ENCODE measurements around the gene DST.

Gene DST

DNA sequence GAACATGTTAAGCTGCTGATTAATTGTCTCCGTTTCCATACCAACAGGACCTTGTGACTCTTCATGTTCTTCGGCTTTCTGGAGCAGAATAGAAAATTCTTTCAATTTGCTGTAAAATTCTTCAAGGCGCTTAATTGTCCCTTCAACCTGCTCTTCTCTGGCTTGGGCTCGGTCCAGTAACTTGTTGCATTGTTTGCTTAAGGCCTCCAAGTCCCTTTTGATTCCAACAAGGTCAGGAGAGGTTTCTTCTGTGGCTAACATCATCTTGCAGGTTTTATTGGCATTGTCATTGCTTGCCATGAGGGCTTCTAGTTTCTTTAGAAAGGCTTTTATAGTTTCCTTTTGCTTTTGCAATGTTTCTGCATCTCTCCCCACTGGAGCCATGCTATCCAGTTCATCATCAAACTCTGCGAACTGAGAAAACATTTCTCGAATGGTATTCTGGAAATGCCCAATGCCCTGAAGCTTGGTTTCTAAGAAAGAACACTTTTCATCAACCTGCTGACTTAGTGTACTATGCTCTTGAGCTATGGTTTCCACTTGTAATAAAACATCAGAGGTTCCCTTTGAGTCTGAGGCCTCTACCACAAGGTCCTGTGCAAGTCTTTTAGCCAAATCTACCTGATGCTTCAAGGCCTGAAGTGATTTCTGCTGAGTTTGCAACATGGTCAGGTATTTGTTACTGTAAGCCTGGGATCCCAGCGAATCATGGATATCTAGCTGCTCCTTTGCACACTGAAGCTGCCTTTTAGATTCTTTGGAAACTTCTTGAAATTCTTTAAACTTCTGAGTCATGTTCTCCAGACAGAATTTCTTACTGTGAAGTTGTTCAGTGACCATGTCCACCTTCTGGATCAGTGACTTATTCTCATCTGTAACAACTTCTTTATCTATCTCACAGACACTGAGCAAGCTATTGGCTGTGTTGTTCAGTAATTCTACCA is 90.2 kb downstream of the DST start:
- Histone ChIP-seq H3K4me2 (ENCODE audit: low read length) (no peak overlapping the region), H3K27me3 (ENCODE audit: control insufficient read depth, insufficient read depth, low read length) (no peaks in the 10 kb centered on the region), H3K4me3 (ENCODE audit: low read depth, low read length) (no peak overlapping the region), H3K9ac (no peak overlapping the region), H3K79me2 (no peaks in the 10 kb centered on the region), H2AFZ (no peak overlapping the region), H3K36me3 (ENCODE audit: control insufficient read depth, insufficient read depth, low read length) (no peaks in the 10 kb centered on the region), H3K27ac (no peak overlapping the region), H3K9me3 (ENCODE audit: control insufficient read depth, low read length) (no peaks in the 10 kb centered on the region), H3K4me1 (peaks cover 4% of the 10 kb centered on the region)
- TF ChIP-seq, protein P1, sequence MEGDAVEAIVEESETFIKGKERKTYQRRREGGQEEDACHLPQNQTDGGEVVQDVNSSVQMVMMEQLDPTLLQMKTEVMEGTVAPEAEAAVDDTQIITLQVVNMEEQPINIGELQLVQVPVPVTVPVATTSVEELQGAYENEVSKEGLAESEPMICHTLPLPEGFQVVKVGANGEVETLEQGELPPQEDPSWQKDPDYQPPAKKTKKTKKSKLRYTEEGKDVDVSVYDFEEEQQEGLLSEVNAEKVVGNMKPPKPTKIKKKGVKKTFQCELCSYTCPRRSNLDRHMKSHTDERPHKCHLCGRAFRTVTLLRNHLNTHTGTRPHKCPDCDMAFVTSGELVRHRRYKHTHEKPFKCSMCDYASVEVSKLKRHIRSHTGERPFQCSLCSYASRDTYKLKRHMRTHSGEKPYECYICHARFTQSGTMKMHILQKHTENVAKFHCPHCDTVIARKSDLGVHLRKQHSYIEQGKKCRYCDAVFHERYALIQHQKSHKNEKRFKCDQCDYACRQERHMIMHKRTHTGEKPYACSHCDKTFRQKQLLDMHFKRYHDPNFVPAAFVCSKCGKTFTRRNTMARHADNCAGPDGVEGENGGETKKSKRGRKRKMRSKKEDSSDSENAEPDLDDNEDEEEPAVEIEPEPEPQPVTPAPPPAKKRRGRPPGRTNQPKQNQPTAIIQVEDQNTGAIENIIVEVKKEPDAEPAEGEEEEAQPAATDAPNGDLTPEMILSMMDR (IDR thresholded peaks at IDR 0.05) = no peak

DNA sequence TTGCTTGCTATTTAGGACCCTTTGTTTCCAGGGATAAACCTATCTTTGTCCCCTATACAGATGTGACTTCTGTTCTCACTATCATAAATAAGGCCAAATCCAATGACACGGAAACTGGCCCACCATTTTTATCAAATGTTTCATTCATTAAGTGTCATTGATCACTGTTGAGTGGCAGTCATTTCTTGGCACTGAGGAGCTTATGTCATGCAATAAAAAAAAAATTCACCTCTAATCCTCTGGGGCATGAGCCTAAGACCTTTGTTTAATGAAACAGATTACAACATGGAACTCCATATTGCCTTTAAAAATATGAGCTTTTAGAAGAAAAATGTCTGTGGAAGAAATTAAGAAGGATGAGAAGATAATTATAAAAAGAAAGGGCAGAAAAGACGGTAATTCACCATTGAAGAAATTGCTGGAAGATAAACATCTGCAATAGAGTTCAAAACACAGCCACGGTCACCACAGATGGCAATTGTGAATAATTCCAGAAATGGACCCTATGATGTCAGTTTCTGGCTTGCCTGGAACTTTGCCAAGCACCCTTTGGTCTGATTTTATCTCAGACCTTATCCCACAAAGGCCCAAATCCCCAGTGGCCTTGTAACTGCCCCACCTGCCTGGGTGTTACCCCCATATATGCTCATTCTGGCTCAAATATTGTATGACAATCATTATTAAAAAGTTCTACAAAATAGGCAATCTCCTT is 91.1 kb downstream of the DST start:
- Histone ChIP-seq H3K9ac (no peak overlapping the region), H3K36me3 (ENCODE audit: control insufficient read depth, insufficient read depth, low read length) (no peaks in the 10 kb centered on the region), H3K27me3 (ENCODE audit: control insufficient read depth, insufficient read depth, low read length) (no peaks in the 10 kb centered on the region), H3K9me3 (ENCODE audit: control insufficient read depth, low read length) (no peaks in the 10 kb centered on the region), H3K4me3 (ENCODE audit: low read depth, low read length) (no peak overlapping the region), H3K79me2 (no peaks in the 10 kb centered on the region), H3K4me2 (ENCODE audit: low read length) (no peak overlapping the region), H3K4me1 (peaks cover 4% of the 10 kb centered on the region), H2AFZ (no peak overlapping the region), H3K27ac (no peak overlapping the region)
- TF ChIP-seq, protein P1 (IDR thresholded peaks at IDR 0.05) = no peak

DNA sequence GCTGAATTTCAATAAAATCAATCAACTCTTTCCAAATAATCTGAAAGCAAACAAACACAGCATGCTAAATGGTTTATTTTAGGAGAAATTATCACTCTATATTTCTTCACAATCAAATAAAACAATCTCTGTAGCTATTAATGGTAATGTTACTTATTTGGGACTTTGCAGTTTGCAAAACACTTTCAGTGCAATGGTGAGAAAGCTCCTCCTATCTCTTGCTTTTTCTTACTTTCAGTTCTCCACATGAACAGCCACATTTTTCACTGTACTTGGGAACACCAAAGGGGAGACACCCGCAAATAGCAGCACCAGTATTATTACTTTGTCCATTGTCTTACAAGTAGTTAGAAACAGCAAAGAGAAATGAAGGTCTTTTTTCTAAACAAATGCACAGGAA is 92.4 kb downstream of the DST start:
- H3K4me3 ChIP-seq (ENCODE audit: low read depth, low read length) = no peak overlapping the region
- no peak overlapping the region for H2AFZ ChIP-seq
- H3K9me3 ChIP-seq (ENCODE audit: control insufficient read depth, low read length) = no peaks in the 10 kb centered on the region
- H3K9ac ChIP-seq = no peak overlapping the region
- TF ChIP-seq, protein P1 (IDR thresholded peaks at IDR 0.05) = no peak
- H3K4me2 ChIP-seq (ENCODE audit: low read length) = no peak overlapping the region
- H3K27ac ChIP-seq = no peak overlapping the region
- peaks cover 4% of the 10 kb centered on the region for H3K4me1 ChIP-seq
- no peaks in the 10 kb centered on the region for H3K36me3 ChIP-seq (ENCODE audit: control insufficient read depth, insufficient read depth, low read length)
- no peaks in the 10 kb centered on the region for H3K79me2 ChIP-seq
- no peaks in the 10 kb centered on the region for H3K27me3 ChIP-seq (ENCODE audit: control insufficient read depth, insufficient read depth, low read length)

DNA sequence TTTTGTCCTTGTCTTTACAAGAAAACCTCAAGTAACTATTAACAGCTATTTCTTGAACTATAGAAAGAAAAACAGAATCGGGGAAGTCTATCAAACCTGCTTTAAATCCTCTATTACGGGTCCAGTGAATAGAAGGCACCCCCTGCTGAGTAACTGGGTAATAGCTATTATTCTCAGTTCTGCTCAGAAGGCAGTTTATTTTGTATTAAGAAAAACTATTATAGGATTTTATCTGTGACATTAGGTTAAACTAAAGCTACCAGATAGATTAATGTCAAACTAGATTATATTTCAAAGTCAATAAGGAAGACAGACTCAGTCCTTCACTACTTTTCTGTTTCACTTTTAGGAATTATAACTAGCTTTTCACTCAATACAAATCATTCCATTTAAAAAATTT is 93.7 kb downstream of the DST start:
- Histone ChIP-seq H3K9ac (no peak overlapping the region), H3K27ac (no peak overlapping the region), H3K36me3 (ENCODE audit: control insufficient read depth, insufficient read depth, low read length) (no peaks in the 10 kb centered on the region), H3K27me3 (ENCODE audit: control insufficient read depth, insufficient read depth, low read length) (no peaks in the 10 kb centered on the region), H3K4me1 (peaks cover 4% of the 10 kb centered on the region), H3K9me3 (ENCODE audit: control insufficient read depth, low read length) (no peaks in the 10 kb centered on the region), H3K4me3 (ENCODE audit: low read depth, low read length) (no peak overlapping the region), H3K4me2 (ENCODE audit: low read length) (no peak overlapping the region), H3K79me2 (no peaks in the 10 kb centered on the region), H2AFZ (no peak overlapping the region)
- TF ChIP-seq, protein P1 (IDR thresholded peaks at IDR 0.05) = peak; percentile 58

Data from parathyroid adenoma (tissue), 2 donors.